ENCODE data around the gene RPS6KB2.

DNA sequence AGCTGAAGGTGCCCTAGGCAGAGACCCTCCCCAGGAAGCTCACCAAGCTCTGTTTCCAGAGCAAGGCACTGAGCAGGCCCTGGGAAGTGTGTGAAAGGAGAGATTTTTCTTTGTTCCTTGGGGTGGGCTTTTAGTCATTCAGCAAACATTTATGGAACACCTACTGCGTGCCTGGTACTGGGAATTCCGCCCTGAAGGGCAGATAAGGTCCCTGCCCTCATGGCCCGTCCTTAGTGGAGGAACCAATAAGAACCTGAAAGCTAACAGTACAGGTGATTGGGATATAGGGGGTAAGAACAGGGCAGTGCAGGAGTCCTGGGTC, 36.9 kb downstream of the RPS6KB2 start:
- TF ChIP-seq POLR2AphosphoS5 (IDR thresholded peaks at IDR 0.05; ENCODE audit: low read depth, low read length): no peak
- no peak for TF ChIP-seq TAF1 (IDR thresholded peaks at IDR 0.05; ENCODE audit: borderline replicate concordance, insufficient read depth, low read length)
- TF ChIP-seq FOXP2 (optimal IDR thresholded peaks at IDR 0.05; ENCODE audit: borderline replicate concordance, extremely low read depth, extremely low read length, insufficient read depth): no peak
- no peak for TF ChIP-seq SIN3A (IDR thresholded peaks at IDR 0.05; ENCODE audit: borderline replicate concordance, insufficient read depth, low read length)
